Testis (tissue), 5 donors: Measurements from ENCODE around the gene ZXDC. TPM values are rescaled to one million over a fixed set of nuclear protein-coding genes. Genes with fewer than 3 reads are reported as not detected.
A peak's percentile ranks its signal among the peaks of the same experiment; 100 is the strongest.

Experiments used
- DNase-seq: peaks from one replicate; pipeline ENCODE4 v3.0.0-alpha.2; 2019
- H3K27ac ChIP-seq, 2 donors: fragments of 200-600 bp; sonication (generic); one replicate each; pipeline ENCODE4 v1.5.1; 2019
- H3K27me3 ChIP-seq: fragments of 200-600 bp; sonication (generic); one replicate; pipeline ENCODE4 v1.5.1; 2019
- H3K36me3 ChIP-seq: fragments of 200-600 bp; sonication (generic); one replicate; pipeline ENCODE4 v1.5.1; 2017; ENCODE audit warnings: low read depth; ENCODE audit errors: missing control alignments
- H3K4me1 ChIP-seq: fragments of 200-600 bp; sonication (generic); one replicate; pipeline ENCODE4 v1.5.1; 2019
- H3K4me3 ChIP-seq, 2 donors: fragments of 200-600 bp; sonication (generic); one replicate each; pipeline ENCODE4 v1.5.1; 2017 to 2019
- H3K9me3 ChIP-seq: fragments of 200-600 bp; sonication (generic); one replicate; pipeline ENCODE4 v1.5.1; 2017
- POLR2A ChIP-seq: fragments of 450-650 bp; IDR thresholded peaks from one replicate; pipeline ENCODE4 v1.6.1; 2017; ENCODE audit warnings: antibody characterized with exemption, mild to moderate bottlenecking, moderate library complexity
- WGBS, 2 donors: methylation state at CpG; one replicate each; pipeline ENCODE4 v1.1.5; 2018; 5-methylcytosine and 5-hydroxymethylcytosine counted together
- intact Hi-C: fragments of 100-400 bp; cut with DNase I; formaldehyde crosslinking; loops from one replicate; pipeline ENCODE4 v1.15.1; 2023; ENCODE audit warnings: low total_unique reads
- long read RNA-seq, 2 donors: transcript quantifications; one replicate each; lab custom pipeline, GENCODE V29; 2026
- polyA plus RNA-seq: library from polyadenylated mRNA; stranded (reverse); fragments of 350-450 nt; fragmentation: Illumina TruSeq; extraction: RNeasy Lipid Tissue Mini Kit (QIAGEN cat#74804); gene quantifications from one replicate; pipeline ENCODE4 v1.2.3, GENCODE V29; 2014; ENCODE audit warnings: low read depth, low replicate concordance; ENCODE audit not compliant: insufficient read depth
- total RNA-seq, 2 donors: library from RNA; depleted of rRNA; stranded (reverse); fragments of >200 nt; gene quantifications; one replicate each; pipeline ENCODE4 v1.2.3, GENCODE V29; 2016
- TF ChIP-seq, protein P1 (sequence below), 3 experiments: fragments of 450-650 bp in 2 of 3; fragments of 200-600 bp in 1 of 3; sonication (generic) in 1 of 3; IDR thresholded peaks; one replicate each; pipeline ENCODE4 v1.5.1; 2016 to 2019; ENCODE audit warnings: antibody characterized with exemption in 3 of 3, mild to moderate bottlenecking in 2 of 3, moderate library complexity in 1 of 3

ZXDC gene, protein sequence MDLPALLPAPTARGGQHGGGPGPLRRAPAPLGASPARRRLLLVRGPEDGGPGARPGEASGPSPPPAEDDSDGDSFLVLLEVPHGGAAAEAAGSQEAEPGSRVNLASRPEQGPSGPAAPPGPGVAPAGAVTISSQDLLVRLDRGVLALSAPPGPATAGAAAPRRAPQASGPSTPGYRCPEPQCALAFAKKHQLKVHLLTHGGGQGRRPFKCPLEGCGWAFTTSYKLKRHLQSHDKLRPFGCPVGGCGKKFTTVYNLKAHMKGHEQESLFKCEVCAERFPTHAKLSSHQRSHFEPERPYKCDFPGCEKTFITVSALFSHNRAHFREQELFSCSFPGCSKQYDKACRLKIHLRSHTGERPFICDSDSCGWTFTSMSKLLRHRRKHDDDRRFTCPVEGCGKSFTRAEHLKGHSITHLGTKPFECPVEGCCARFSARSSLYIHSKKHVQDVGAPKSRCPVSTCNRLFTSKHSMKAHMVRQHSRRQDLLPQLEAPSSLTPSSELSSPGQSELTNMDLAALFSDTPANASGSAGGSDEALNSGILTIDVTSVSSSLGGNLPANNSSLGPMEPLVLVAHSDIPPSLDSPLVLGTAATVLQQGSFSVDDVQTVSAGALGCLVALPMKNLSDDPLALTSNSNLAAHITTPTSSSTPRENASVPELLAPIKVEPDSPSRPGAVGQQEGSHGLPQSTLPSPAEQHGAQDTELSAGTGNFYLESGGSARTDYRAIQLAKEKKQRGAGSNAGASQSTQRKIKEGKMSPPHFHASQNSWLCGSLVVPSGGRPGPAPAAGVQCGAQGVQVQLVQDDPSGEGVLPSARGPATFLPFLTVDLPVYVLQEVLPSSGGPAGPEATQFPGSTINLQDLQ
- 10 to 100 TPM; 78.9 to 80.3 TPM for total RNA-seq
- polyA plus RNA-seq = 25.6 TPM
- long read RNA-seq, donor 1, full-length matches to known transcripts = 16 of 16 reads
- long read RNA-seq, donor 1, partial matches to known transcripts = 0 of 16 reads
- long read RNA-seq, donor 1, other reads (novel, unspliced or antisense) = 0 of 16 reads
- long read RNA-seq, donor 2, transcript ZXDC-201 (6 exons, 2,579 nt) = major isoform, 6 of 7 reads
- long read RNA-seq, donor 2, partial matches to known transcripts = 0 of 7 reads
- long read RNA-seq, donor 2, other reads (novel, unspliced or antisense) = 0 of 7 reads

- intact Hi-C loops = no loop called here
- WGBS, 2 donors = 2% methylated on average over 34 of the region's 112 CpGs; no CpG with 5 or more reads in 1 of the 2 donors
- peak; percentile 94 for DNase-seq
- Histone ChIP-seq H3K27me3 (no peaks in the 10 kb centered on the region), H3K9me3 (no peaks in the 10 kb centered on the region), H3K36me3 (no peaks in the 10 kb centered on the region), H3K4me1 (peaks cover 27% of the 10 kb centered on the region), H3K4me3 (peak within 1 kb of the TSS; percentile 68 to 88), H3K27ac (peak within 1 kb of the TSS; percentile 89 to 95)
- TF ChIP-seq, protein P1, sequence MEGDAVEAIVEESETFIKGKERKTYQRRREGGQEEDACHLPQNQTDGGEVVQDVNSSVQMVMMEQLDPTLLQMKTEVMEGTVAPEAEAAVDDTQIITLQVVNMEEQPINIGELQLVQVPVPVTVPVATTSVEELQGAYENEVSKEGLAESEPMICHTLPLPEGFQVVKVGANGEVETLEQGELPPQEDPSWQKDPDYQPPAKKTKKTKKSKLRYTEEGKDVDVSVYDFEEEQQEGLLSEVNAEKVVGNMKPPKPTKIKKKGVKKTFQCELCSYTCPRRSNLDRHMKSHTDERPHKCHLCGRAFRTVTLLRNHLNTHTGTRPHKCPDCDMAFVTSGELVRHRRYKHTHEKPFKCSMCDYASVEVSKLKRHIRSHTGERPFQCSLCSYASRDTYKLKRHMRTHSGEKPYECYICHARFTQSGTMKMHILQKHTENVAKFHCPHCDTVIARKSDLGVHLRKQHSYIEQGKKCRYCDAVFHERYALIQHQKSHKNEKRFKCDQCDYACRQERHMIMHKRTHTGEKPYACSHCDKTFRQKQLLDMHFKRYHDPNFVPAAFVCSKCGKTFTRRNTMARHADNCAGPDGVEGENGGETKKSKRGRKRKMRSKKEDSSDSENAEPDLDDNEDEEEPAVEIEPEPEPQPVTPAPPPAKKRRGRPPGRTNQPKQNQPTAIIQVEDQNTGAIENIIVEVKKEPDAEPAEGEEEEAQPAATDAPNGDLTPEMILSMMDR (IDR thresholded peaks at IDR 0.05) = no peak
- TF ChIP-seq POLR2A = peak; percentile 36
Observed at GRCh38 chr3:126475413-126476114, at the start of gene ZXDC. ZXDC (minus strand) TSS chr3:126475891; CDS start chr3:126475865, 26 bp downstream.

GRCh38 chr3:126525091-126525852 lies 49.6 kb upstream of the ZXDC start:
- Histone ChIP-seq H3K27me3 (no peaks in the 10 kb centered on the region), H3K27ac (no peak overlapping the region), H3K4me1 (peaks cover 21% of the 10 kb centered on the region), H3K36me3 (no peaks in the 10 kb centered on the region), H3K4me3 (no peak overlapping the region), H3K9me3 (no peaks in the 10 kb centered on the region)
- DNase-seq = no peak
- intact Hi-C loops = no loop called here
- 70 to 78% methylated on average over 9 to 11 of the region's 12 CpGs for WGBS, 2 donors
- TF ChIP-seq POLR2A = no peak
- TF ChIP-seq, protein P1 (IDR thresholded peaks at IDR 0.05) = no peak

- no peaks in the 10 kb centered on the region for H3K9me3 ChIP-seq
- peak overlapping the region; percentile 39 to 55 for H3K4me3 ChIP-seq
- no peak for DNase-seq
- no peak for TF ChIP-seq POLR2A
- TF ChIP-seq, protein P1 (IDR thresholded peaks at IDR 0.05) = no peak
- intact Hi-C loops = no loop called here
- WGBS, 2 donors = 10 to 32% methylated on average over 4 to 28 of the region's 31 CpGs
- H3K27me3 ChIP-seq = no peaks in the 10 kb centered on the region
- no peaks in the 10 kb centered on the region for H3K36me3 ChIP-seq
- no peak overlapping the region for H3K27ac ChIP-seq
- H3K4me1 ChIP-seq = peaks cover 14% of the 10 kb centered on the region
Observed at GRCh38 chr3:126524429-126524988, 48.8 kb upstream of the ZXDC start.
